GM23338 (cell line): Measurements from ENCODE around the gene COL24A1. TPM values are rescaled to one million over a fixed set of nuclear protein-coding genes. Genes with fewer than 3 reads are reported as not detected.

Source experiments
- ATAC-seq: fragments of 200-7000 bp; cut with Tn5 transposase; 3 replicates; pipeline ENCODE4 v1.9.1; 2020
- DNase-seq: peaks from one replicate; pipeline ENCODE4 v3.0.0-alpha.2; 2015; ENCODE audit warnings: low spot score
- H2AFZ ChIP-seq: fragments of 200-600 bp; sonication (generic); 2 replicates; pipeline ENCODE4 v1.8.0; 2016; ENCODE audit warnings: antibody characterized with exemption, mild to moderate bottlenecking, moderate library complexity
- H3F3A ChIP-seq: fragments of 200-600 bp; sonication (generic); replicated peaks from 2 replicates; pipeline ENCODE4 v1.8.0; 2017; ENCODE audit warnings: antibody characterized with exemption, mixed run types, low read depth
- H3K27ac ChIP-seq: fragments of 200-600 bp; sonication (generic); 2 replicates; pipeline ENCODE4 v1.6.1; 2016; ENCODE audit warnings: low read depth
- H3K27me3 ChIP-seq: fragments of 200-600 bp; sonication (generic); 2 replicates; pipeline ENCODE4 v1.8.0; 2016; ENCODE audit warnings: mild to moderate bottlenecking, mixed run types, moderate library complexity; ENCODE audit not compliant: insufficient read depth
- H3K36me3 ChIP-seq: fragments of 200-600 bp; sonication (generic); 2 replicates; pipeline ENCODE4 v1.8.0; 2016; ENCODE audit warnings: mild to moderate bottlenecking; ENCODE audit not compliant: insufficient read depth
- H3K4me1 ChIP-seq: fragments of 200-600 bp; sonication (generic); 2 replicates; pipeline ENCODE4 v1.8.0; 2016; ENCODE audit warnings: mild to moderate bottlenecking, moderate library complexity; ENCODE audit not compliant: insufficient read depth
- H3K4me2 ChIP-seq: fragments of 200-600 bp; sonication (generic); 2 replicates; pipeline ENCODE4 v1.7.1; 2017; ENCODE audit warnings: mixed run types
- H3K4me3 ChIP-seq: fragments of 200-600 bp; sonication (generic); 2 replicates; pipeline ENCODE4 v1.6.1; 2016; ENCODE audit warnings: mixed run types
- H3K79me2 ChIP-seq: fragments of 200-600 bp; sonication (generic); replicated peaks from 2 replicates; pipeline ENCODE4 v1.8.0; 2017; ENCODE audit warnings: mild to moderate bottlenecking; ENCODE audit not compliant: insufficient read depth
- H3K9me2 ChIP-seq: fragments of 200-600 bp; sonication (generic); 2 replicates; pipeline ENCODE4 v1.8.0; 2017; ENCODE audit not compliant: insufficient read depth
- H4K20me1 ChIP-seq: fragments of 200-600 bp; sonication (generic); replicated peaks from 2 replicates; pipeline ENCODE4 v1.8.0; 2017; ENCODE audit warnings: mild to moderate bottlenecking; ENCODE audit not compliant: insufficient read depth
- H3K27ac Mint-ChIP-seq: 2 replicates; pipeline ENCODE4 v1.8.0; 2020; ENCODE audit warnings: inconsistent platforms, mild to moderate bottlenecking, moderate library complexity, mixed read lengths
- H3K27me3 Mint-ChIP-seq: 3 replicates; pipeline ENCODE4 v1.8.0; 2022; ENCODE audit warnings: low read depth, mild to moderate bottlenecking, moderate library complexity, mixed read lengths, inconsistent platforms; ENCODE audit not compliant: insufficient read depth, poor library complexity
- H3K36me3 Mint-ChIP-seq: 3 replicates; pipeline ENCODE4 v1.8.0; 2021; ENCODE audit warnings: low read depth, mild to moderate bottlenecking, inconsistent platforms, moderate library complexity, mixed read lengths
- H3K4me1 Mint-ChIP-seq: 3 replicates; pipeline ENCODE4 v1.8.0; 2020; ENCODE audit warnings: mild to moderate bottlenecking, inconsistent platforms, mixed read lengths
- H3K4me3 Mint-ChIP-seq: 3 replicates; pipeline ENCODE4 v1.8.0; 2021; ENCODE audit warnings: moderate library complexity, mild to moderate bottlenecking, inconsistent platforms, mixed read lengths
- H3K9me3 Mint-ChIP-seq: 3 replicates; pipeline ENCODE4 v1.8.0; 2020; ENCODE audit warnings: moderate library complexity, mild to moderate bottlenecking, inconsistent platforms, mixed read lengths
- CREB1 ChIP-seq: fragments of 250-450 bp; sonication (Bioruptor Pico); IDR thresholded peaks from 2 replicates; pipeline ENCODE4 v1.5.0; 2020; ENCODE audit warnings: low read depth, mild to moderate bottlenecking, moderate library complexity
- ETS1 ChIP-seq: IDR thresholded peaks from 2 replicates; pipeline ENCODE4 v1.6.1; 2016; ENCODE audit warnings: antibody characterized with exemption
- EZH2 ChIP-seq: fragments of 200-600 bp; sonication (generic); IDR thresholded peaks from one replicate; pipeline ENCODE4 v1.8.0; 2017; ENCODE audit warnings: antibody characterized with exemption, mild to moderate bottlenecking, low read depth; ENCODE audit not compliant: unreplicated experiment
- EZH2phosphoT487 ChIP-seq: fragments of 200-600 bp; sonication (generic); IDR thresholded peaks from one replicate; pipeline ENCODE4 v1.8.1; 2018; ENCODE audit warnings: antibody characterized with exemption; ENCODE audit not compliant: unreplicated experiment
- JUNB ChIP-seq: IDR thresholded peaks from one replicate; pipeline ENCODE4 v1.6.1; 2016; ENCODE audit warnings: antibody characterized with exemption; ENCODE audit not compliant: unreplicated experiment
- NANOG ChIP-seq: IDR thresholded peaks from 2 replicates; pipeline ENCODE4 v1.6.1; 2016; ENCODE audit warnings: antibody characterized with exemption, borderline replicate concordance
- POLR2AphosphoS5 ChIP-seq: IDR thresholded peaks from 2 replicates; pipeline ENCODE4 v1.6.1; 2016; ENCODE audit warnings: antibody characterized with exemption, low read depth
- REST ChIP-seq: IDR thresholded peaks from one replicate; pipeline ENCODE4 v1.6.1; 2018; ENCODE audit warnings: antibody characterized with exemption; ENCODE audit not compliant: unreplicated experiment
- STAT1 ChIP-seq: IDR thresholded peaks from one replicate; pipeline ENCODE4 v1.6.1; 2016; ENCODE audit warnings: antibody characterized with exemption; ENCODE audit not compliant: unreplicated experiment
- ZNF114 ChIP-seq: fragments of 250-450 bp; sonication (Bioruptor Pico); IDR thresholded peaks from 2 replicates; pipeline ENCODE4 v1.5.0; 2020; ENCODE audit warnings: mild to moderate bottlenecking, moderate library complexity
- ZNF331 ChIP-seq: fragments of 250-450 bp; sonication (Bioruptor Pico); IDR thresholded peaks from 2 replicates; pipeline ENCODE4 v1.5.0; 2020; ENCODE audit warnings: low read depth, mild to moderate bottlenecking, moderate library complexity
- ZNF462 ChIP-seq: fragments of 250-450 bp; sonication (Bioruptor Pico); IDR thresholded peaks from 2 replicates; pipeline ENCODE4 v1.5.0; 2020; ENCODE audit warnings: mild to moderate bottlenecking, moderate library complexity
- polyA plus RNA-seq: library from polyadenylated mRNA; unstranded; fragments of >200 nt; fragmentation: Nextera tagmentation; extraction: Ambion mirVana; gene quantifications from 2 replicates; pipeline ENCODE4 v1.2.1, GENCODE V29; 2016
- total RNA-seq: library from RNA; depleted of rRNA; stranded (reverse); fragments of >200 nt; shearing (Covaris generic); gene quantifications from 2 replicates; pipeline ENCODE4 v1.2.3, GENCODE V29; 2014
- TF ChIP-seq, protein P1 (sequence below), 2 experiments: fragments of 200-600 bp in 1 of 2; sonication (generic) in 1 of 2; conservative IDR thresholded peaks; 2 replicates each; pipeline versions ENCODE4 v1.5.1 to v1.6.1; 2016 to 2017; ENCODE audit warnings: antibody characterized with exemption in 2 of 2, low read depth in 2 of 2, mild to moderate bottlenecking in 2 of 2, moderate library complexity in 1 of 2

The COL24A1 gene
- total and polyA plus RNA-seq, 2 experiments from 2014 or later = 1.2 to 2.1 TPM

GRCh38 chr1:86149591-86149990 is 7.0 kb downstream of the COL24A1 start:
- Histone ChIP-seq H3K4me2 (no peak overlapping the region), H3K79me2 (no peaks in the 10 kb centered on the region), H3K27me3 (peaks cover 18% of the 10 kb centered on the region), H2AFZ (no peak overlapping the region), H3K36me3 (no peaks in the 10 kb centered on the region), H3K9me2 (no peaks in the 10 kb centered on the region), H3K4me3 (no peak overlapping the region), H3F3A (no peaks in the 10 kb centered on the region), H3K4me1 (0 out of 2 replicates have a peak, but pooled peaks cover 4% of the 10 kb centered on the region), H3K27ac (no peak overlapping the region), H4K20me1 (no peaks in the 10 kb centered on the region; the same call in 1 of the 2 replicates)
- H3K4me1 Mint-ChIP-seq = peaks cover 3% of the 10 kb centered on the region; the same call in 1 of the 3 replicates
- H3K27me3 Mint-ChIP-seq = peaks cover 9% of the 10 kb centered on the region
- no peaks in the 10 kb centered on the region for H3K9me3 Mint-ChIP-seq
- no peak for ATAC-seq
- H3K36me3 Mint-ChIP-seq = no peaks in the 10 kb centered on the region; the same call in 2 of the 3 replicates
- H3K4me3 Mint-ChIP-seq = no peak overlapping the region
- DNase-seq = no peak
- no peak for TF ChIP-seq JUNB
- TF ChIP-seq STAT1 = no peak
- TF ChIP-seq ZNF331 = no peak
- TF ChIP-seq POLR2AphosphoS5 = no peak
- TF ChIP-seq REST = no peak
- TF ChIP-seq CREB1 = no peak
- no peak for TF ChIP-seq ETS1
- TF ChIP-seq ZNF462 = no peak
- no peak for TF ChIP-seq NANOG
- no peak for TF ChIP-seq EZH2
- TF ChIP-seq ZNF114 = no peak
- TF ChIP-seq, protein P1, sequence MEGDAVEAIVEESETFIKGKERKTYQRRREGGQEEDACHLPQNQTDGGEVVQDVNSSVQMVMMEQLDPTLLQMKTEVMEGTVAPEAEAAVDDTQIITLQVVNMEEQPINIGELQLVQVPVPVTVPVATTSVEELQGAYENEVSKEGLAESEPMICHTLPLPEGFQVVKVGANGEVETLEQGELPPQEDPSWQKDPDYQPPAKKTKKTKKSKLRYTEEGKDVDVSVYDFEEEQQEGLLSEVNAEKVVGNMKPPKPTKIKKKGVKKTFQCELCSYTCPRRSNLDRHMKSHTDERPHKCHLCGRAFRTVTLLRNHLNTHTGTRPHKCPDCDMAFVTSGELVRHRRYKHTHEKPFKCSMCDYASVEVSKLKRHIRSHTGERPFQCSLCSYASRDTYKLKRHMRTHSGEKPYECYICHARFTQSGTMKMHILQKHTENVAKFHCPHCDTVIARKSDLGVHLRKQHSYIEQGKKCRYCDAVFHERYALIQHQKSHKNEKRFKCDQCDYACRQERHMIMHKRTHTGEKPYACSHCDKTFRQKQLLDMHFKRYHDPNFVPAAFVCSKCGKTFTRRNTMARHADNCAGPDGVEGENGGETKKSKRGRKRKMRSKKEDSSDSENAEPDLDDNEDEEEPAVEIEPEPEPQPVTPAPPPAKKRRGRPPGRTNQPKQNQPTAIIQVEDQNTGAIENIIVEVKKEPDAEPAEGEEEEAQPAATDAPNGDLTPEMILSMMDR (conservative IDR thresholded peaks at IDR 0.05; ENCODE audit: low read depth in 2 of 2) = no peak
- TF ChIP-seq EZH2phosphoT487 = no peak
- H3K27ac Mint-ChIP-seq = no peak overlapping the region
